Type B pancreatic cell (in vitro differentiated cells): ENCODE data around the gene TSPAN7. TPM values are rescaled to one million over a fixed set of nuclear protein-coding genes. Genes with fewer than 3 reads are reported as not detected.

Source experiments
- DNase-seq: peaks from one replicate; pipeline ENCODE4 v3.0.0; 2021; ENCODE audit warnings: mixed read lengths; ENCODE audit not compliant: unreplicated experiment; ENCODE audit errors: extremely low spot score
- H3K27ac Mint-ChIP-seq: 2 replicates; pipeline ENCODE4 v1.8.0; 2021; ENCODE audit warnings: mild to moderate bottlenecking, mixed read lengths
- H3K27me3 Mint-ChIP-seq: 2 replicates; pipeline ENCODE4 v1.8.0; 2021; ENCODE audit warnings: mixed read lengths
- H3K36me3 Mint-ChIP-seq: 2 replicates; pipeline ENCODE4 v1.8.0; 2021; ENCODE audit warnings: mixed read lengths
- H3K4me1 Mint-ChIP-seq: one replicate; pipeline ENCODE4 v1.8.0; 2021; ENCODE audit warnings: mixed read lengths; ENCODE audit not compliant: unreplicated experiment
- H3K4me3 Mint-ChIP-seq: 2 replicates; pipeline ENCODE4 v1.8.0; 2021; ENCODE audit warnings: mild to moderate bottlenecking, mixed read lengths
- H3K9me3 Mint-ChIP-seq: 2 replicates; pipeline ENCODE4 v1.8.0; 2021; ENCODE audit warnings: mixed read lengths
- CTCF ChIP-seq: fragments of 200-600 bp; sonication (generic); conservative IDR thresholded peaks from 2 replicates; pipeline ENCODE4 v1.5.0; 2021; ENCODE audit warnings: antibody characterized with exemption, mild to moderate bottlenecking
- total RNA-seq: library from RNA; stranded (reverse); gene quantifications from 2 replicates; pipeline ENCODE4 v1.2.1, GENCODE V29; 2021; ENCODE audit warnings: low replicate concordance

TSPAN7 gene
- total RNA-seq, 1 donor from 2014 or later = 21.8 TPM

GRCh38 chrX:38594434-38594833 lies 33.1 kb downstream of the TSPAN7 start:
- H3K4me1 Mint-ChIP-seq = no peaks in the 10 kb centered on the region

GRCh38 chrX:38595801-38596200 lies 34.5 kb downstream of the TSPAN7 start:
- no peak for DNase-seq
- Mint-ChIP-seq H3K36me3 (no peaks in the 10 kb centered on the region), H3K4me3 (no peak overlapping the region), H3K27ac (no peak overlapping the region), H3K9me3 (no peaks in the 10 kb centered on the region), H3K27me3 (no peaks in the 10 kb centered on the region), H3K4me1 (no peaks in the 10 kb centered on the region)
- no peak for TF ChIP-seq CTCF

More at GRCh38 chrX:38594434-38594833, 33.1 kb downstream of the TSPAN7 start:
- no peak for TF ChIP-seq CTCF
- H3K36me3 Mint-ChIP-seq = no peaks in the 10 kb centered on the region
- H3K4me3 Mint-ChIP-seq = no peak overlapping the region
- no peaks in the 10 kb centered on the region for H3K9me3 Mint-ChIP-seq
- H3K27me3 Mint-ChIP-seq = no peaks in the 10 kb centered on the region
- H3K27ac Mint-ChIP-seq = no peak overlapping the region
- DNase-seq = no peak

DNA sequence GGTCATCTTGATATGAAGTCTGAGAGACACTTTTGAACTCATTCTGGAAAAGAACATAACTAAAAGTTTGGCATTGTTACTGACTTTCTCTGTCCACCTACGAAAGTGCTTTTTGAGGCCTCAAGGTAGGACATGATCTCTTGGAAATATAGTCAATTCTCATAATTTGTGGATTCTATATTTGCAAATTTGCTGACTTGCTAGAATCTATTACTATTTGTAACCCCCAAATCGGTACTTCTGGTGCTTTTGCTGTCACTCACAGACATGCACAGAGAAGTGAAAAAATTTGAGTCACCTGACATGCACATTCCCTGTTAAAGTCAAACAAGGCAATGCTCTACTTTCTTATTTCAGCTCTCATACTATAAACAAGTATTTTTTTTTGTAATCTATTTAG lies 35.6 kb downstream of the TSPAN7 start:
- H3K4me1 Mint-ChIP-seq = no peaks in the 10 kb centered on the region
- TF ChIP-seq CTCF = no peak
- H3K27ac Mint-ChIP-seq = no peak overlapping the region
- H3K36me3 Mint-ChIP-seq = no peaks in the 10 kb centered on the region
- DNase-seq = no peak
- H3K4me3 Mint-ChIP-seq = no peak overlapping the region
- H3K9me3 Mint-ChIP-seq = no peaks in the 10 kb centered on the region
- H3K27me3 Mint-ChIP-seq = no peaks in the 10 kb centered on the region

- H3K4me1 Mint-ChIP-seq = no peaks in the 10 kb centered on the region
- no peak overlapping the region for H3K27ac Mint-ChIP-seq
- H3K9me3 Mint-ChIP-seq = no peaks in the 10 kb centered on the region
- H3K27me3 Mint-ChIP-seq = no peaks in the 10 kb centered on the region
- no peaks in the 10 kb centered on the region for H3K36me3 Mint-ChIP-seq
- no peak for TF ChIP-seq CTCF
- DNase-seq = no peak
- no peak overlapping the region for H3K4me3 Mint-ChIP-seq
Observed at GRCh38 chrX:38599796-38600755, 38.7 kb downstream of the TSPAN7 start.

GRCh38 chrX:38601866-38602265 lies 40.5 kb downstream of the TSPAN7 start:
- no peaks in the 10 kb centered on the region for H3K4me1 Mint-ChIP-seq
- H3K27ac Mint-ChIP-seq = no peak overlapping the region
- no peaks in the 10 kb centered on the region for H3K27me3 Mint-ChIP-seq
- TF ChIP-seq CTCF = no peak
- DNase-seq = no peak
- no peaks in the 10 kb centered on the region for H3K9me3 Mint-ChIP-seq
- H3K36me3 Mint-ChIP-seq = no peaks in the 10 kb centered on the region
- no peak overlapping the region for H3K4me3 Mint-ChIP-seq
